BLaER1 (cell line): ENCODE measurements around the gene DNAH10.
A peak's percentile ranks its signal among the peaks of the same experiment; 100 is the strongest.

Source experiments
- H3K27ac ChIP-seq: shearing (Covaris generic); formaldehyde crosslinking; 2 replicates; pipeline ENCODE4 v1.8.1; 2022
- H3K27me3 ChIP-seq: shearing (Covaris generic); formaldehyde crosslinking; 2 replicates; pipeline ENCODE4 v1.8.1; 2022
- H3K36me3 ChIP-seq: shearing (Covaris generic); formaldehyde crosslinking; 2 replicates; pipeline ENCODE4 v1.8.1; 2022
- H3K4me1 ChIP-seq: shearing (Covaris generic); formaldehyde crosslinking; 2 replicates; pipeline ENCODE4 v1.8.1; 2022
- H3K4me2 ChIP-seq: shearing (Covaris generic); formaldehyde crosslinking; 2 replicates; pipeline ENCODE4 v1.8.1; 2022
- H3K4me3 ChIP-seq: shearing (Covaris generic); formaldehyde crosslinking; 2 replicates; pipeline ENCODE4 v1.8.1; 2022
- H3K9ac ChIP-seq: shearing (Covaris generic); formaldehyde crosslinking; 2 replicates; pipeline ENCODE4 v1.8.1; 2022
- H3K9me3 ChIP-seq: shearing (Covaris generic); formaldehyde crosslinking; 2 replicates; pipeline ENCODE4 v1.8.1; 2022
- H4K20me1 ChIP-seq: shearing (Covaris generic); formaldehyde crosslinking; 2 replicates; pipeline ENCODE4 v1.8.1; 2022
- Cebpa-rat ChIP-seq: shearing (Covaris generic); IDR thresholded peaks from 2 replicates; pipeline ENCODE4 v1.8.1; 2022

The DNAH10 gene

GRCh38 chr12:123971449-123971769 is 209.3 kb downstream of the DNAH10 start:
- H3K27ac ChIP-seq: no peak overlapping the region
- peaks cover 12% of the 10 kb centered on the region for H3K36me3 ChIP-seq
- H3K9me3 ChIP-seq: no peaks in the 10 kb centered on the region
- H3K4me3 ChIP-seq: peak overlapping the region; percentile 99
- peak overlapping the region; percentile 100 for H3K4me2 ChIP-seq
- TF ChIP-seq Cebpa-rat: no peak
- H4K20me1 ChIP-seq: peaks cover 84% of the 10 kb centered on the region
- H3K27me3 ChIP-seq: peaks cover 9% of the 10 kb centered on the region; the same call in 1 of the 2 replicates
- peak overlapping the region; percentile 80 for H3K9ac ChIP-seq
- peaks cover 30% of the 10 kb centered on the region for H3K4me1 ChIP-seq

DNA sequence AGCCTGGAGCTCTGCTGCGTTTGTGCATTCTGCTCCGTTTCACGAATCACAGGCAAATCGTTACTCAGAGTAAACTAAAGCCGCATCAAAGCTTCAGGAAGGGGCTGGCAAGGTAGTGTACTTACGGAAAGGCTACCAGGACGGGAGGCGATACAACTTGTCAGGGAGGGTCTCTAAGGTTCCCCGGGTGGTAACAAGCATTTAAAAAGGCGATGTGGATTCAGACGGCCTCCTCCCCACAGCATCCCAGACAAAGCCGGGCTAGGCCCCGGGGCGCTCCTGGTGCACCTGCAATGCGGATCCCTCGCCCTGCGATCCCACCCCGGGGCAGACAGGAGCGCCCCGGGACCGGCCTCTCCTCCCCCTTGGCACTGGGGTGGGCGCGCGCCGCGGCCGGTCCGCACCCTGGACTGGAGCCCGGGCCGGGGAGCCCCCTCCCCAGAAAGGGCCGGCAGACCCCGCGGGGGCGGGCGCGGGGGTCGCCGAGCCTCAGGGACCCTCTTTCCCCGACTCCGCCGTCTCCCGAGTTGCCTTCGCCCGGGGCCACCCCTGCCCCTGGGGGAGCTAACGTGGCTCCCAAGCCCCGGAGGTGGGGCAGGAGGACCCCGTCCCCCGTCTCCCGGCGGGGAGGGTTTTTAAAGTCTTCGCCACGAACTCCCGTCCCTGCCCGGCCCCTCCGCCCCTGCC is 209.8 kb downstream of the DNAH10 start:
- Histone ChIP-seq H3K4me2 (peak overlapping the region; percentile 100), H3K9me3 (no peaks in the 10 kb centered on the region), H3K9ac (peak overlapping the region; percentile 80), H3K4me3 (peak overlapping the region; percentile 99), H3K27me3 (peaks cover 9% of the 10 kb centered on the region; the same call in 1 of the 2 replicates), H3K4me1 (peaks cover 30% of the 10 kb centered on the region), H4K20me1 (peaks cover 84% of the 10 kb centered on the region), H3K27ac (peak overlapping the region; percentile 66), H3K36me3 (peaks cover 17% of the 10 kb centered on the region)
- no peak for TF ChIP-seq Cebpa-rat

- TF ChIP-seq Cebpa-rat: no peak
- no peaks in the 10 kb centered on the region for H3K9me3 ChIP-seq
- peaks cover 85% of the 10 kb centered on the region for H4K20me1 ChIP-seq
- H3K9ac ChIP-seq: peak within 1 kb of the TSS; percentile 93
- peak within 1 kb of the TSS; percentile 90 for H3K27ac ChIP-seq
- H3K36me3 ChIP-seq: peaks cover 23% of the 10 kb centered on the region
- peak within 1 kb of the TSS; percentile 100 for H3K4me2 ChIP-seq
- peak within 1 kb of the TSS; percentile 99 for H3K4me3 ChIP-seq
- H3K27me3 ChIP-seq: peaks cover 9% of the 10 kb centered on the region; the same call in 1 of the 2 replicates
- H3K4me1 ChIP-seq: peaks cover 30% of the 10 kb centered on the region
Observed at GRCh38 chr12:123972457-123973401, 210.6 kb downstream of the DNAH10 start, which contains the start of the genes CCDC92 and ZNF664. Gene CCDC92, minus strand, starts transcription at chr12:123972831. Its CDS starts 28,526 bp downstream, at chr12:123944305. Gene ZNF664, plus strand, starts transcription at chr12:123973215. Its CDS starts 38,930 bp downstream, at chr12:124012145.

DNA sequence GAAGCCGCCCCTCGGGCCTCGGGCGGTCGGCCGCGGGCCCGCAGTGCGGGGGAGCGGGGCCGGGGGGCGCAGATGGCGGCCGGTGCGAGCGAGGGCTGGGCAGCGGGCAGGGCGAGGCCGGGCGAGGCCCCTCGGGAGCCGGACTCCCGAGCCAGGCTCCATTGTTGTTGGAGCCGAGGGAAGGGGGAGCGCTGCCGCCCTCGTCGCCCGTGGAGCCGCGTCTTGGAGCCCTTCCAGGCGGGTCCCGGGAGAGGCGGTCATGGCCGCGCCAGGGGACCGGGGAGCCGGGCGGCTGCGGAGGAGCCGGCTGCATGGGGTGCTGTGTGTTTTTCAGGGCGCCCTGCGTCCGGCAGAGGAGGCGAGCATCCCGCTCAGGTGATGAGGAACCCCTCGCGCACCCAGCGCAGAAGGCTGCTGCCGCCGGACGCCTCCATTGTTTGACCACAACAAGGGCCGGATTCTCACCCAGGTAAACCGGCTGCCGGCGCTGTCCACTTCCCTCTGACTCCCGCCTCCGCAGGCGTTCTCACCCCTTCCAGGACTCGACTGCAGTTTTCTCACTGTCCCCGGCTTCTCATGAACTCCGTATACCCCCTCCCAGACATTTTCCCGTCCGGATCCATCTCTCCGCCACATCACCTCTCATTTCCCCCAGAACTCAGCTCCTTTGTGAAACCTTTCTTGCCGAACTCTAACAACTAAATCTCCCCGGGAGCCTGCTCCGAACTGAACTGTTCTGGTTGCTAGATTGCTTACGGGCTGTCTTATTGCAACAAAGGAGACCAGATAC is 211.6 kb downstream of the DNAH10 start:
- peaks cover 9% of the 10 kb centered on the region; the same call in 1 of the 2 replicates for H3K27me3 ChIP-seq
- TF ChIP-seq Cebpa-rat: no peak
- H3K4me1 ChIP-seq: peaks cover 30% of the 10 kb centered on the region
- H3K9ac ChIP-seq: peak overlapping the region; percentile 93
- H3K9me3 ChIP-seq: no peaks in the 10 kb centered on the region
- H3K4me2 ChIP-seq: peak overlapping the region; percentile 96
- peak overlapping the region; percentile 90 for H3K27ac ChIP-seq
- peak overlapping the region; percentile 99 for H3K4me3 ChIP-seq
- H4K20me1 ChIP-seq: peaks cover 79% of the 10 kb centered on the region
- H3K36me3 ChIP-seq: peaks cover 24% of the 10 kb centered on the region

DNA sequence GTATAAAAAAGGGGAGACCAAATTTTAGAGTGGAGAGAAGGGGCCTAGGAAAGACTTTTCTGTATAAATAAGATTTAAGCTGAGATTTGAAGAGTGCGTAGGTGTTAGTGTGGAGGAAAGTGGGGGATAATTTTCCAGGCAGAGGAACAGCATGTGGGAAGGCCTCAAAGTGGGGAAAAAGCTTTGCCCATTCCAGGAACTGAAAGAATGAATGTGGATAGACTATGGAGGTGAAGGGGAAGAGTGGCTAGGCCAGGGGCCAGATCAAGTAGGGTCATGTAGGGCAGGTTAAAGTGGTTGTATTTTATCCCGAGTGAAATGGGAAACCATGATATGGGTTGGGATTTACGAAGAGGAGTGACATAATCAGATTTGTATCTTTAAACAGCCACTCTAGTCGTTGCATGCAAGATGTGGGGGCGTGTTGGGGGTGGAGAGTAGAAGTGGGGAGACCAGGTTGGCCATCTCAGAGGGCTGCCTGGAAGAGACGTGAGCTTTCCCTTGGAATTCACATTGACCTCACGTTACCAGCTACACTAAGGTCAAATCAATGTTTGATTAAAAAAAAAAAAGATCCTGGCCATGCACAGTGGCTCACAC is 214.2 kb downstream of the DNAH10 start:
- Histone ChIP-seq H3K4me3 (no peak overlapping the region), H3K4me1 (peaks cover 27% of the 10 kb centered on the region), H3K4me2 (no peak overlapping the region), H4K20me1 (peaks cover 78% of the 10 kb centered on the region), H3K27me3 (peaks cover 8% of the 10 kb centered on the region; the same call in 1 of the 2 replicates), H3K27ac (no peak overlapping the region), H3K36me3 (peaks cover 34% of the 10 kb centered on the region), H3K9ac (no peak overlapping the region), H3K9me3 (no peaks in the 10 kb centered on the region)
- no peak for TF ChIP-seq Cebpa-rat

- H3K4me3 ChIP-seq: no peak overlapping the region
- no peaks in the 10 kb centered on the region for H3K9me3 ChIP-seq
- no peak for TF ChIP-seq Cebpa-rat
- H4K20me1 ChIP-seq: peaks cover 92% of the 10 kb centered on the region
- H3K27ac ChIP-seq: no peak overlapping the region
- H3K4me2 ChIP-seq: no peak overlapping the region
- H3K27me3 ChIP-seq: no peaks in the 10 kb centered on the region
- H3K9ac ChIP-seq: no peak overlapping the region
- H3K4me1 ChIP-seq: peaks cover 11% of the 10 kb centered on the region
- H3K36me3 ChIP-seq: peaks cover 56% of the 10 kb centered on the region
Observed at GRCh38 chr12:123979566-123979965, 217.5 kb downstream of the DNAH10 start.

DNA sequence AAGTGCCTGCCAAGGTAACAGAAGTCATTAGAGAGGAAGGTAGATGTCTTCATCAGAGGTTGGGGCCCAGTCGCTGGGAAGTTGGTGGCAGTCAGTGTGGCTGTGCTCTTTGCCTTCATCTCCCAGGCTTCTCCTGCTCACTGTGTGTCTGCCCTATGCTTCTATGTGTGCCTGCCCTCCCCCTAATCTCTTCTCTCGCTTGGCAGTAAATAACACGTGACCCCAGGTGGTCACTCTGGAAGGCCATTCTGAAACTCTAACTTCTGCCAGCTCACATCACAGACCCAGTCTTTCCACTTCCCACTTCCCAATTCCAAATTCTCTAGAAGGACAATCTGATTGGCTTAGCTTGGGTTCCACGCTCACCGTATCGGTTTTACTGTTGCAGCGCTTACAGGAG is 220.2 kb downstream of the DNAH10 start:
- no peak for TF ChIP-seq Cebpa-rat
- Histone ChIP-seq H4K20me1 (peaks cover 92% of the 10 kb centered on the region), H3K27ac (no peak overlapping the region), H3K4me2 (no peak overlapping the region), H3K4me3 (no peak overlapping the region), H3K36me3 (peaks cover 63% of the 10 kb centered on the region), H3K9ac (no peak overlapping the region), H3K9me3 (no peaks in the 10 kb centered on the region), H3K27me3 (no peaks in the 10 kb centered on the region), H3K4me1 (peaks cover 14% of the 10 kb centered on the region)

DNA sequence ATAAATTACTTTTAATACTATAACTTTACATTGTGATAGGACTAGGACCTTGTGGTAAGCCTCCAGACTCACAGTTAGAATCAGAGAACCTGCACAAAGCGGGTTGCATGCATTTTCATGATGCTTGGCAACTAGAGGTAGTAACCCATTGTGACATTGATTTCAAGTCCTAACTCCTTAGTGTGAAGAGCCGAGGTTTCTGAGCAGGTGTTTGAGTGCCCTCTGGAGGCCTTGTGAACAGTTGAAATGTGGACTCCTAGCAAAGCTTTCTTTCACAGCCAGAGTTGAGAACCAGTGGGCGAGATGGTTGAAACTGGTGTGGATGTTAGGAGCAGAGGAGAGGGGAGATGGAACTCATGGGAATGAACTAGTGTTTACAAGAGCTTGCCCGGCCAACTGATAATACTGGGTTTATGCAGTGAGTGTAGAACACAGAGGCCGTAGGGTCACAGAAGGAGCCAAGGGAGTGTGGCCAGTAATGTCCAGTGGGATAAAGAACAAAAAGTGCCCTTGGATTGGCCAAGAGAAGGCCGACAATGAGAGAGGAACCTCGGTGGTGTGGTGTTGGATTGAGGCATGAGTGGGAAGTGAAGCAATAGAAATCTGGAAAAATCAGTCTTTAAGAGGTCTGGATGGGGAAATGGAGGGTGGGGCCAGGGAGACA is 221.9 kb downstream of the DNAH10 start:
- Histone ChIP-seq H3K27me3 (no peaks in the 10 kb centered on the region), H3K4me1 (peaks cover 15% of the 10 kb centered on the region), H4K20me1 (peaks cover 96% of the 10 kb centered on the region), H3K4me2 (no peak overlapping the region), H3K9me3 (no peaks in the 10 kb centered on the region), H3K9ac (no peak overlapping the region), H3K27ac (no peak overlapping the region), H3K36me3 (peaks cover 74% of the 10 kb centered on the region), H3K4me3 (no peak overlapping the region)
- TF ChIP-seq Cebpa-rat: no peak
